ES-I3 (cell line): ENCODE results near the gene AURKAIP1.

Experiments used
- H3K36me3 ChIP-seq: 2 replicates; pipeline ENCODE4 v1.6.1; 2013; ENCODE audit warnings: mild to moderate bottlenecking, low read length, control low read depth, moderate library complexity; ENCODE audit not compliant: insufficient read depth
- H3K4me1 ChIP-seq: 2 replicates; pipeline ENCODE4 v1.6.1; 2013; ENCODE audit warnings: mild to moderate bottlenecking, control low read depth, low read length; ENCODE audit not compliant: insufficient read depth
- H3K9ac ChIP-seq: 2 replicates; pipeline ENCODE4 v1.6.1; 2013; ENCODE audit warnings: low read depth, mild to moderate bottlenecking, low read length, moderate library complexity
- H3K9me3 ChIP-seq: 2 replicates; pipeline ENCODE4 v1.6.1; 2013; ENCODE audit warnings: mild to moderate bottlenecking, low read length, moderate library complexity; ENCODE audit not compliant: control insufficient read depth, insufficient read depth

AURKAIP1 gene

GRCh38 chr1:1366699-1367066 lies 8.3 kb downstream of the AURKAIP1 start:
- Histone ChIP-seq H3K4me1 (no peaks in the 10 kb centered on the region; the same call in 1 of the 2 replicates), H3K9ac (no peak overlapping the region), H3K36me3 (no peaks in the 10 kb centered on the region), H3K9me3 (no peaks in the 10 kb centered on the region; the same call in none of the 2 replicates)

GRCh38 chr1:1365875-1366698 lies 8.9 kb downstream of the AURKAIP1 start:
- peaks cover 2% of the 10 kb centered on the region for H3K4me1 ChIP-seq
- H3K9me3 ChIP-seq = no peaks in the 10 kb centered on the region; the same call in none of the 2 replicates
- H3K9ac ChIP-seq = no peak overlapping the region

GRCh38 chr1:1364266-1364665 lies 10.7 kb downstream of the AURKAIP1 start:
- Histone ChIP-seq H3K9me3 (no peaks in the 10 kb centered on the region; the same call in none of the 2 replicates), H3K36me3 (no peaks in the 10 kb centered on the region), H3K9ac (no peak overlapping the region), H3K4me1 (peaks cover 15% of the 10 kb centered on the region)

More at GRCh38 chr1:1365875-1366698, 8.9 kb downstream of the AURKAIP1 start:
- H3K36me3 ChIP-seq = no peaks in the 10 kb centered on the region

GRCh38 chr1:1361982-1362423 lies 13.0 kb downstream of the AURKAIP1 start:
- Histone ChIP-seq H3K9ac (no peak overlapping the region), H3K4me1 (peaks cover 22% of the 10 kb centered on the region), H3K9me3 (no peaks in the 10 kb centered on the region; the same call in none of the 2 replicates)

GRCh38 chr1:1361233-1361981 lies 13.6 kb downstream of the AURKAIP1 start:
- Histone ChIP-seq H3K4me1 (peaks cover 22% of the 10 kb centered on the region), H3K9ac (no peak overlapping the region), H3K36me3 (no peaks in the 10 kb centered on the region), H3K9me3 (no peaks in the 10 kb centered on the region; the same call in 1 of the 2 replicates)

More at GRCh38 chr1:1361982-1362423, 13.0 kb downstream of the AURKAIP1 start:
- H3K36me3 ChIP-seq = no peaks in the 10 kb centered on the region

- no peaks in the 10 kb centered on the region for H3K9me3 ChIP-seq
- H3K36me3 ChIP-seq = no peaks in the 10 kb centered on the region
- peaks cover 22% of the 10 kb centered on the region for H3K4me1 ChIP-seq
- no peak overlapping the region for H3K9ac ChIP-seq
Measured at GRCh38 chr1:1360506-1361169, 14.4 kb downstream of the AURKAIP1 start.

GRCh38 chr1:1359664-1360468 lies 15.1 kb downstream of the AURKAIP1 start:
- Histone ChIP-seq H3K9ac (no peak overlapping the region), H3K4me1 (peaks cover 22% of the 10 kb centered on the region)

GRCh38 chr1:1359308-1359663 lies 15.7 kb downstream of the AURKAIP1 start:
- Histone ChIP-seq H3K9ac (no peak overlapping the region), H3K9me3 (no peaks in the 10 kb centered on the region), H3K4me1 (peaks cover 22% of the 10 kb centered on the region), H3K36me3 (no peaks in the 10 kb centered on the region)

More at GRCh38 chr1:1359664-1360468, 15.1 kb downstream of the AURKAIP1 start:
- no peaks in the 10 kb centered on the region for H3K9me3 ChIP-seq
- H3K36me3 ChIP-seq = no peaks in the 10 kb centered on the region

- peak within 1 kb of the TSS; percentile 64 for H3K9ac ChIP-seq
- H3K36me3 ChIP-seq = no peaks in the 10 kb centered on the region
- peaks cover 22% of the 10 kb centered on the region for H3K4me1 ChIP-seq
- H3K9me3 ChIP-seq = no peaks in the 10 kb centered on the region
Measured at GRCh38 chr1:1358433-1359271, 16.4 kb downstream of the AURKAIP1 start, which contains the start of gene MXRA8. MXRA8 (minus strand) TSS chr1:1358555; CDS start chr1:1358504, 51 bp downstream.

- peak overlapping the region; percentile 64 for H3K9ac ChIP-seq
- no peaks in the 10 kb centered on the region for H3K9me3 ChIP-seq
- peaks cover 22% of the 10 kb centered on the region for H3K4me1 ChIP-seq
- no peaks in the 10 kb centered on the region for H3K36me3 ChIP-seq
Measured at GRCh38 chr1:1357871-1358432, 17.1 kb downstream of the AURKAIP1 start.

- H3K9ac ChIP-seq = no peak overlapping the region
- H3K4me1 ChIP-seq = peaks cover 22% of the 10 kb centered on the region
- H3K9me3 ChIP-seq = no peaks in the 10 kb centered on the region
- H3K36me3 ChIP-seq = no peaks in the 10 kb centered on the region
Measured at GRCh38 chr1:1356796-1357401, 18.1 kb downstream of the AURKAIP1 start.

- Histone ChIP-seq H3K9me3 (no peaks in the 10 kb centered on the region), H3K36me3 (no peaks in the 10 kb centered on the region), H3K9ac (no peak overlapping the region), H3K4me1 (peaks cover 22% of the 10 kb centered on the region)
Measured at GRCh38 chr1:1356166-1356795, 18.7 kb downstream of the AURKAIP1 start.
